ENCODE measurements around the gene TSPEAR. TPM values are rescaled to one million over a fixed set of nuclear protein-coding genes. Genes with fewer than 3 reads are reported as not detected.
"Not testable (repeated sequence)": the region's sequence is repeated elsewhere in the genome, so short reads cannot be mapped to it uniquely, and the experiment has no call there.

Gene TSPEAR
- total RNA-seq, 4 donors from 2014 or later, result 0.21 to 1.3 (median 0.69) TPM

- Histone ChIP-seq H3K27ac (no peak overlapping the region), H3K4me3 (replicated peaks in 1 of 3) (no peak overlapping the region), H3K36me3 (no peaks in the 10 kb centered on the region), H3K9me3 (no peaks in the 10 kb centered on the region), H3K27me3 (no peaks in the 10 kb centered on the region), H3K4me1 (no peaks in the 10 kb centered on the region)
- intact Hi-C loops (cut with DNase I), result no loop called here
- no peak for TF ChIP-seq POLR2A (IDR thresholded peaks at IDR 0.05)
- no peak for TF ChIP-seq CTCF (IDR thresholded peaks at IDR 0.05)
- no peak for DNase-seq
- WGBS, 2 donors, result 93 to 94% methylated on average over 1 of the region's 1 CpG
Measured at GRCh38 chr21:44632067-44632466, 79.3 kb downstream of the TSPEAR start.

- 80 to 81% methylated on average over 2 of the region's 2 CpGs for WGBS, 2 donors
- Histone ChIP-seq H3K4me1 (no peaks in the 10 kb centered on the region), H3K27ac (no peak overlapping the region), H3K36me3 (no peaks in the 10 kb centered on the region), H3K27me3 (no peaks in the 10 kb centered on the region), H3K9me3 (no peaks in the 10 kb centered on the region), H3K4me3 (replicated peaks in 1 of 3) (no peak overlapping the region)
- no peak for DNase-seq
- intact Hi-C loops (cut with DNase I), result no loop called here
- no peak for TF ChIP-seq CTCF (IDR thresholded peaks at IDR 0.05)
- TF ChIP-seq POLR2A (IDR thresholded peaks at IDR 0.05), result no peak
Measured at GRCh38 chr21:44630440-44630839, 80.9 kb downstream of the TSPEAR start.

DNA sequence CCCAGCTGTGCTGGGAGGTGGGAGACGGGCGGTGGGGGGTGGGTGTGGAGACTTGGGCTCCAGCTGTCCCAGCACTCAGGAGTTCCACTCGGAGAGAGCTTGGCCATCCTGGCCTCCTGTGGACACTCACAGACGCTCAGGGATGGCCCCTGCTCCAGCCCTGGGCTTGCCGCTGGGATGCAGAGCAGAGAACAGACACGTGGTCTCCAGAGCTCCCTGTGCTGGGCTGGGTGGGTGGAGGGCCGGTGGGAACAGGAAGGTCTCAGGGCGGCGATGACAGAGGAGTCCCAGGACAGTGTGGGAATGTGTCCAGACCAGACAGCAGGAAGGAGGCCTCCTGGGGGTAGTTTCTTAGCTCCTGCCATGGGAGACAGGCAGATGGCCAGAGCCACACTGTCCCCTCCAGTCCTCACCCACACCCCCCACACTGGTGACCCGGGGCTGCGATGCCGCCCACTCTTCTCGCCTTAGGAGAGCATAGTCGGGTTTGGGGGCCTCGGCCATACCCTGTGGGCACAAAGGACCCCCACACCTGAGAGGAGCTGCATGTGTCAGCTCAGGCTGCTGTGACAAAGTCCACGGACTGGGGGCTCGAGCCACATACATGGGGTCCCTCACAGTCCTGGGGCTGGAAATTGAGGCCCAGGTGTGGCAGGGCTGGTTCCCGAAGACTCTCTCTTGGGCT is 82.5 kb downstream of the TSPEAR start:
- no peak for TF ChIP-seq CTCF (IDR thresholded peaks at IDR 0.05)
- Histone ChIP-seq H3K27me3 (no peaks in the 10 kb centered on the region), H3K4me1 (no peaks in the 10 kb centered on the region), H3K27ac (no peak overlapping the region), H3K9me3 (no peaks in the 10 kb centered on the region), H3K36me3 (no peaks in the 10 kb centered on the region), H3K4me3 (replicated peaks in 1 of 3) (no peak overlapping the region)
- no peak for DNase-seq
- intact Hi-C loops (cut with DNase I), result no loop called here
- 76 to 81% methylated on average over 11 to 13 of the region's 18 CpGs for WGBS, 2 donors

GRCh38 chr21:44627831-44628233 is 83.5 kb downstream of the TSPEAR start:
- H3K36me3 ChIP-seq; DNase-seq; H3K4me1 ChIP-seq; H3K9me3 ChIP-seq; intact Hi-C loops (cut with DNase I); H3K4me3 ChIP-seq (replicated peaks in 1 of 3); H3K27ac ChIP-seq; H3K27me3 ChIP-seq: not testable (repeated sequence)
- 60 to 66% methylated on average over 8 to 10 of the region's 15 CpGs for WGBS, 2 donors

- H3K36me3 ChIP-seq; H3K4me3 ChIP-seq (replicated peaks in 1 of 3); H3K27me3 ChIP-seq; H3K27ac ChIP-seq; H3K4me1 ChIP-seq; H3K9me3 ChIP-seq; intact Hi-C loops (cut with DNase I); DNase-seq: not testable (repeated sequence)
- 85 to 90% methylated on average over 15 to 20 of the region's 20 CpGs for WGBS, 2 donors
Measured at GRCh38 chr21:44627181-44627822, 84.1 kb downstream of the TSPEAR start.

GRCh38 chr21:44626673-44627143 is 84.7 kb downstream of the TSPEAR start, which contains the start of gene KRTAP10-9:
Gene KRTAP10-9 (plus strand): TSS chr21:44627093. CDS start chr21:44627172, 79 bp downstream.
- DNase-seq, result no peak
- Histone ChIP-seq H3K36me3 (no peaks in the 10 kb centered on the region), H3K9me3 (no peaks in the 10 kb centered on the region), H3K27me3 (no peaks in the 10 kb centered on the region), H3K27ac (no peak within 1 kb of the TSS), H3K4me1 (no peaks in the 10 kb centered on the region), H3K4me3 (replicated peaks in 1 of 3) (no peak within 1 kb of the TSS)
- intact Hi-C loops (cut with DNase I), result no loop called here
- no peak for TF ChIP-seq CTCF (IDR thresholded peaks at IDR 0.05)
- no peak for TF ChIP-seq POLR2A (IDR thresholded peaks at IDR 0.05)
- WGBS, 2 donors, result 66% methylated on average over 7 of the region's 7 CpGs; no CpG with 5 or more reads in 1 of the 2 donors

Data from thyroid gland (tissue), 4 donors.